ENCODE measurements around the gene SEC14L3. TPM values are rescaled to one million over a fixed set of nuclear protein-coding genes. Genes with fewer than 3 reads are reported as not detected.

Gene SEC14L3
- total and polyA plus RNA-seq, 2 of the 13 experiments (the other 11 are each of a cell fraction or from before 2014, with no cell fraction given), result not detected

GRCh38 chr22:30425616-30426387 lies 46.0 kb downstream of the SEC14L3 start, which contains the start of gene MTFP1 (continued):
- TF ChIP-seq ZBTB40 (IDR thresholded peaks at IDR 0.05), result no peak
- TF ChIP-seq ZBTB40 (CRISPR knock-in tag; IDR thresholded peaks at IDR 0.05), result 0 out of 2 replicates have a peak, but pooled peaks have one; percentile 37
- TF ChIP-seq HIC2 (CRISPR knock-in tag; IDR thresholded peaks at IDR 0.05; ENCODE audit: low read depth), result no peak
- peak; percentile 59; the same call in 1 of the 2 replicates for TF ChIP-seq DRAP1 (CRISPR knock-in tag; IDR thresholded peaks at IDR 0.05)
- peak; percentile 69; the same call in 1 of the 2 replicates for TF ChIP-seq ZFY (CRISPR knock-in tag; IDR thresholded peaks at IDR 0.05)
- no peak for TF ChIP-seq GLMP (CRISPR knock-in tag; IDR thresholded peaks at IDR 0.05; ENCODE audit: borderline replicate concordance)
- TF ChIP-seq KAT7 (CRISPR knock-in tag; IDR thresholded peaks at IDR 0.05; ENCODE audit: borderline replicate concordance), result no peak
- peak; percentile 58; the same call in 1 of the 2 replicates for TF ChIP-seq ETV6 (CRISPR knock-in tag; conservative IDR thresholded peaks at IDR 0.05)
- peak; percentile 64 for TF ChIP-seq GMEB1 (CRISPR knock-in tag; IDR thresholded peaks at IDR 0.05; ENCODE audit: borderline replicate concordance)
- TF ChIP-seq XRCC5 (optimal IDR thresholded peaks at IDR 0.05; ENCODE audit: low read length), result no peak
- TF ChIP-seq ZNF660 (CRISPR knock-in tag; IDR thresholded peaks at IDR 0.05; ENCODE audit: borderline replicate concordance, low read depth), result no peak
- TF ChIP-seq ATF7-NPFF (CRISPR knock-in tag; IDR thresholded peaks at IDR 0.05; ENCODE audit: low read depth), result no peak
- TF ChIP-seq ZNF607 (CRISPR knock-in tag; IDR thresholded peaks at IDR 0.05; ENCODE audit: borderline replicate concordance), result 0 out of 2 replicates have a peak, but pooled peaks have one; percentile 13
- peak; percentile 74; the same call in 1 of the 3 replicates for TF ChIP-seq MXI1 (IDR thresholded peaks at IDR 0.05; ENCODE audit: borderline replicate concordance, low read depth, low read length)

All from HepG2 (cell line).